Activated CD8-positive, alpha-beta memory T cell treated with anti-CD3 and anti-CD28 coated beads, Interleukin-2, amount 10 ng/mL, durations not matched to agents 7 days and 5 days (primary cell): Measurements from ENCODE around the gene RMI2. TPM values are rescaled to one million over a fixed set of nuclear protein-coding genes. Genes with fewer than 3 reads are reported as not detected.

Experiments used
- ATAC-seq: fragments of 150-1000 bp; cut with Tn5 transposase; one replicate; pipeline ENCODE4 v1.10.0; 2021; ENCODE audit warnings: moderate library complexity
- CTCF ChIA-PET: fragments of 350-600 bp; sonication (Branson Sonifier 250); formaldehyde crosslinking; loops from one replicate; lab custom pipeline; 2021; ENCODE audit warnings: antibody characterized with exemption; lab: Charles Lee
- DNase-seq: peaks from one replicate; pipeline ENCODE4 v3.0.0-alpha.2; 2020
- H3K27ac Mint-ChIP-seq: one replicate; pipeline ENCODE4 v1.8.0; 2021; ENCODE audit warnings: mild to moderate bottlenecking, mixed read lengths
- H3K27me3 Mint-ChIP-seq: one replicate; pipeline ENCODE4 v1.8.0; 2021; ENCODE audit warnings: mixed read lengths
- H3K36me3 Mint-ChIP-seq: one replicate; pipeline ENCODE4 v1.8.0; 2021; ENCODE audit warnings: mild to moderate bottlenecking, mixed read lengths
- H3K4me1 Mint-ChIP-seq: one replicate; pipeline ENCODE4 v1.8.0; 2021; ENCODE audit warnings: mixed read lengths
- H3K4me3 Mint-ChIP-seq: one replicate; pipeline ENCODE4 v1.8.0; 2021; ENCODE audit warnings: mild to moderate bottlenecking, moderate library complexity, mixed read lengths
- H3K9me3 Mint-ChIP-seq: one replicate; pipeline ENCODE4 v1.8.0; 2022; ENCODE audit warnings: low read depth, mixed read lengths
- total RNA-seq, 2 experiments: library from RNA; stranded (reverse); gene quantifications; one replicate each; pipeline ENCODE4 v1.2.3, GENCODE V29; 2021

Gene RMI2
- total RNA-seq, 2 experiments from 2014 or later, result 65.9 to 70.4 TPM

DNA sequence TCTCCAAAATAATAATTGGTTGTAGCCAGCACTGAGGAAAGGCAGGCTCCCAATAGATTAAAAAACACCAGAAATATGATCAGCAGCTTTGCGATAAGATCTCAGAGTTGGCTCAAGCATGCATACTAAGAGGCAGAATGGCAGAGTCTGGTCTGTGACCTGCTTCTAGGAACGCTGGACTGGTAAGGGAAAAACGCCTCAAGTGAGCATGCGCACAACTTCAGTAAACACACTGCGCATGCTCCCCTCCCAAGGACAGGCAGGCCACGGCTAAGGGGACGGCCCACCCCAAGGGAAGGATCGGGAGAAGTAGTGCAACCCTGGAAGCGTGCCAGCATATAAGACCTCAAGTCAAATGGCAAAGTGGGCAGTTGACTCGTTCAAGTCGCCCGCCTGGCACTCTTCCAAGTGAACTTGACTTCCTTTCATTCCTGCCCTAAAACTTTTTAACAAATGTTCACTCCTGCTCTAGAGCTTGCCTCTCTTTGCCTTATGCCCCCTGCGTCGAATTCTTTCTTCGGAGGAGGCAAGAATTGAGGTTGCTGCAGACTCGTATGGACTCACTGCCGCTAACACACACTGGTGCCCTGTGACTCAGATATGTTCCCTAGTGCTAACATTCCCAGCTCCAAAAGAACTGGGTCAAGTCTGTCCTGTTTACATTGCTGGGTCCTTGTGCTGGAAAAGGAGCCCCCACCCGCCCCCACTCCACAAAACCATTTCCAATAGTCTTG, 41.7 kb upstream of the RMI2 start:
- Mint-ChIP-seq H3K4me1 (peaks cover 14% of the 10 kb centered on the region), H3K9me3 (no peaks in the 10 kb centered on the region), H3K27me3 (peaks cover 29% of the 10 kb centered on the region), H3K4me3 (no peak overlapping the region), H3K36me3 (peaks cover 1% of the 10 kb centered on the region), H3K27ac (no peak overlapping the region)
- no peak for DNase-seq
- no peak for ATAC-seq
- CTCF ChIA-PET, result interaction anchor here (0.9 kb wide), 1 partner anchor 318 kb away, joined by 3 read pairs; no protein-coding TSS in a partner anchor

DNA sequence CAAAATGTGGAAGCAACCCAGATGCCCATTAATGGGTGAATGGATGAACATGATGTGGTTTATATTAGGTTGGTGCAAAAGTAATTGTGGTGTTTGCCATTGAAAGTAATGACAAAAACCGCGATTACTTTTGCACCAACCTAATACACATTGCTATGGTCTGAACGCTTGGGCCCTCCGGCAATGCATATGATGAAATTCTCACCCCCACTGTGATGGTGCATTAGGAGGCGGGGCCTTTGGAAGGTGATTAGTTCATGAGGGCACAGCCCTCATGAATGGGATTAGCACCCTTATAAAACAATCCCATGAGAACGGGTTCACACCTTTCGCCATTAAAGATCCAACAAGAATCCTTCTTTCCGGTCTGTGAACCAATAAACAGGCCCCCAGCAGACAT, 38.9 kb upstream of the RMI2 start:
- Mint-ChIP-seq H3K36me3 (no peaks in the 10 kb centered on the region), H3K27me3 (peaks cover 17% of the 10 kb centered on the region), H3K27ac (no peak overlapping the region), H3K4me3 (no peak overlapping the region), H3K4me1 (peaks cover 31% of the 10 kb centered on the region), H3K9me3 (no peaks in the 10 kb centered on the region)
- DNase-seq (no peak), ATAC-seq (no peak)
- CTCF ChIA-PET, result no interaction called here

DNA sequence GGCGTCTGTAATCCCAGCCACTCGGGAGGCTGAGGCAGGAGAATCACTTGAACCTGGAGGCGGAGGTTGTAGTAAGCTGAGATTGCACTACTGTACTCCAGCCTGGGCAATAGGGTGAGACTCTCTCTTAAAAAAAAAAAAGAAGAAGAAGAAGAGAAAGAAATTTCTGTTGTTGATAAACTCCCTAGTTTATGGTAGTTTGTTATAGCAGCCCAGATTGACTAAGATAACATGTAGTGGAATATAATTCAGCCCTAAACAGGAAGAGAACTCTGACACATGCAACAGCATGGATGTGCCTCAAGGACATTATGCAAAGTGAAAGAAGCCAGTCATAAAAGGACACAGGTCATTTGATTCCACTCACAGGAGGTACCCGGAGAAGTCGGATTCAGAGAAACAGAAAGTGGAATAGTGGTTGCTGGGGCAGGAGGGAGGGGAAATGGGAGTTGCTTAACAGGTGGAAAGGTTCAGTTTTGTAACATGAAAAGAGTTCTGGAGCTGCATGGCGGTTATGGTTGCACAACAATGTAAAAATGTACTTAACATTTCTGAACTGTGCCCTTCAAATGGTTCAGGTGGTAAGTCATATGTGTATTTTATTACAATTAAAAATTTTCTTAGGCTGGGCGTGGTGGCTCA, 38.1 kb upstream of the RMI2 start:
- CTCF ChIA-PET, result no interaction called here
- H3K27ac Mint-ChIP-seq, result no peak overlapping the region
- no peak overlapping the region for H3K4me3 Mint-ChIP-seq
- H3K4me1 Mint-ChIP-seq, result peaks cover 37% of the 10 kb centered on the region
- H3K36me3 Mint-ChIP-seq, result no peaks in the 10 kb centered on the region
- H3K27me3 Mint-ChIP-seq, result peaks cover 13% of the 10 kb centered on the region
- ATAC-seq, result no peak
- no peaks in the 10 kb centered on the region for H3K9me3 Mint-ChIP-seq
- no peak for DNase-seq

DNA sequence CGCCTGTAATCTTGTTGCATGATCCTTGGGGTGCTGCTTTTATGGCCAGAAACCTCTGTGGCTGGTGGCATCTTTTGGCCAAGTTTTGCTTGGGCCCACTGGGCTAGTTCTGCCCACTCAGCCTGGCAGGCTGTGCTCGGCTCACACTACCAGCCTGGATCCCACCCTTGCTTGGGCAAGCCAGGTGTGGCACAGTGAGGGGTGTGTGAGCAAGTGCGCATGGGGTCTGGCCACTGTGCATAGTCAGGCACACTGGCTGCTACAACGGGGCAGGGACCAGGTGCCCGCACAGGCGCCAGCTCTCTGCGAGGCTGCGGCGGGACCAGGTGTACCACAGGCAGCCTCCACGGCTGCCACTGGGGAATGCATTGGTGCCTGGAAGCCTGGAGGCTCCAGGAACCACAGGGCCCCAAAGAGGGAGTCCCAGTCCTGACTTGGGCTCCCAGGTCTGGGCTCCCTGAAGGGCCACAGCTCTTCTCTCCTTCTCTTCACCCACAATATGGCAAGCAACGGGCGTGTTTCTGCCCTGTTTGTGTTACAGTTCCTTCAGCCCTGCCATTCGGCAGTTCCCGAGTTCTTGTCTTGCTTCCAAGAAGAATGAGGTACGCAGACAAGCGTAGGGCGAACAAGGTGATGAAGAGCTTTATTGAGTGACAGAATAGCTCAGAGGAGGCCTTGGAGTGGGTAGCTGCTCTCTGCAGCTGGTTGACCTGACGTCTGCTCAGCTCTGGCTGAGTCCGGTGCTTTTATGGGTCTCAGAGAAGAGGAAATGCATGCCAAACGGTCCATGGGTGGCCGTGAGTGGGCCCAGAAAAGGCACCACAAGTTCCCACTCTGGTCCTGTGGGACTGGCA, 37.4 kb upstream of the RMI2 start:
- H3K9me3 Mint-ChIP-seq, result no peaks in the 10 kb centered on the region
- ATAC-seq, result no peak
- no peaks in the 10 kb centered on the region for H3K36me3 Mint-ChIP-seq
- DNase-seq, result no peak
- H3K27ac Mint-ChIP-seq, result no peak overlapping the region
- CTCF ChIA-PET, result interaction anchor here (1.2 to 1.4 kb wide), 2 partner anchors 35 to 344 kb away, joined by 4 to 5 read pairs; no protein-coding TSS in a partner anchor
- H3K4me3 Mint-ChIP-seq, result no peak overlapping the region
- H3K4me1 Mint-ChIP-seq, result peaks cover 45% of the 10 kb centered on the region
- peaks cover 9% of the 10 kb centered on the region for H3K27me3 Mint-ChIP-seq

DNA sequence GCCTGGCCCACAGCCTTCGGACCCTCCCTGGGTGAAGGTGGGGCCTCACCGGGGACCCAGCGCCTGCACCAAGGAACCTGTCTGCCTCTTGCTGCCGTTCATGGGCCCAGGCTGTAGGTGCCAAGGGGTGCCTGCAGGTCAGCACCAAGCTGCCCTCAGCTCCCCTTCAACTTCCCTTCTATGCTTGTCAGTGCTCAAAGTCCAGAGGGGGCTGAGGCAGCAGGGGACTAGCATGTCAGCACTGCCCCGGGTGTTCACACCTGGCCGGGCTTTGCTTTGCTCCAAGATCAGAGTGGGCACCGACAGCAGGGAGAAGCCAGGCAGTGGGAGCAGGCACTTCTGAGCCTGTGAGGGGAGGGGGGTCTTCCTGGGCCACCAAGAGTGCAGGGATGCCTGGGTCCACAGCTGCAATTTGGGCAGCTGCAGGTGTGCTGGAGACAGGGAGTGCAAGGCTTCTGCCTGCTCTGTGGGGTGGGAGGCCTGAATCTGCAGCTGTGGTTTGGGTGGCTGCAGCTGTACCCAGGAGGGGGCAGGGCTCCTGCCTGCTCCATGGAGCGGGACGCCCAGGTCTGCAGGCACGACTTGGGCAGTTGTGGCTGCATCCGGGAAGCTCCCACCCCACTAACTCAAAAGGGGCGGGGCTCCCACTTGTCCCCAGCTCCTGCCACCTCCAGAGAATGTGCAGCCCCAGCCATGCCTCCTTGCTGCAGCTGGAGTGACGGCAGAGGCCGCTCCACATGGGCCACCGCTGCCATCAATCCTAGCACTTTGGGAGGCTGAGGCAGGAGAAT, 36.6 kb upstream of the RMI2 start:
- Mint-ChIP-seq H3K27me3 (peaks cover 4% of the 10 kb centered on the region), H3K4me1 (peaks cover 53% of the 10 kb centered on the region), H3K4me3 (no peak overlapping the region), H3K9me3 (no peaks in the 10 kb centered on the region), H3K36me3 (no peaks in the 10 kb centered on the region), H3K27ac (no peak overlapping the region)
- no peak for DNase-seq
- CTCF ChIA-PET, result interaction anchor here (0.9 to 1.6 kb wide), 4 partner anchors 19 to 345 kb away, joined by 3 to 5 read pairs (median 4); no protein-coding TSS in a partner anchor
- no peak for ATAC-seq

DNA sequence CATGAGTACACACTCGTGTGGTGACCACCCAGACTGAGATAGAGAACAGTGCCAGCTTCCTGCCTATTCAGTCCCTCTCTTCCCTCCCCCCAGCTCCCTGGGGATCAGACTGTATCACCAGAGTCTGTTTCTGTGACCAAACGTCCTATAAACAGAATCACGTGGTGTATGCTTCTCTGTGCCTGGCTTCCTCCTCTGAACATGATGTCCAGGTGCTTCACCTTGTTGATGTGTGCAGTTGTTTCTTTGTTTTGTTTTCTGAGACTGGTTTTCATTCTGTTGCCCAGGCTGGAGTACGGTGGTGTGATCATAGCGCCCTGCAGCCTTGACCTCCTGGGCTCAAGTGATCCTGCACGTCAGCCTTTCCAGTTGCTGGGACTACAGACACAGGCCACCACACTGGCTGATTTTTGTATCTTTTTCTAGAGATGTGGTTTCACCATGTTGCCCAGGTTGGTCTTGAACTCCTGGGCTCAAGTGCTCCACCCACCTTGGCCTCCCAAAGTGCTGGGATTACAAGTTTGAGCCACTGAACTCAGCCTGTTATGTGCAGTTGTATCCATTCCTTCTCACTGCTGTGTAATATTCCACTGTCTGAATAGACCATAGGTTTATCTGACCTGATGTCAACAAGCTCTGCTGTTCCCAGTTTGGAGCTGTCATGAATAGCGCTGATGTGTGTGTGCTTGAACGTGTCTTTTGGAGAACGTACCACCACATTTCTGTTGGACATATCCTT, 35.2 kb upstream of the RMI2 start:
- CTCF ChIA-PET, result interaction anchor here (0.8 to 3.1 kb wide), 7 partner anchors 13 to 55 kb away, joined by 3 to 18 read pairs (median 3); partner anchors contain the start of gene SOCS1
- ATAC-seq, result no peak
- peak overlapping the region; percentile 94 for H3K27ac Mint-ChIP-seq

DNA sequence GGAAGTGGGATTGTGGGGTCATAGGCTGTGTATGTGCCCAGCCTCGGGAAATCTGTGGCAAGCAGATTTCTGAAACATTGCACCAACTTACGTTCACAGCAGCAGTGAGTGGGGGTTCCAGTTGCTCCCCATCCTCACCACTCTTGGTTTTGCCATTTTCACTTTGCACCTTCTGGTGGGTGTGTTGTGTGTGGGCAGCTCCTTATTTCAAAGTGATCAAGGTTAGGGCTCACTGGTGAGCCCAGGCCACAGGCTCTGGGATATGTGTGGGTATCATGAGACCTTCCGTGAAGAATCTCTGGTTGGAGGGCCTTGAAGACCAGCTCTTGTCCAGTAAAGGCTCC, 34.7 kb upstream of the RMI2 start:
- H3K9me3 Mint-ChIP-seq, result no peaks in the 10 kb centered on the region
- CTCF ChIA-PET, result interaction anchor here (1.3 to 3.1 kb wide), 5 partner anchors 13 to 347 kb away, joined by 3 to 18 read pairs (median 5); partner anchors contain the start of gene SOCS1
- H3K27ac Mint-ChIP-seq, result peak overlapping the region; percentile 94
- H3K4me1 Mint-ChIP-seq, result peaks cover 62% of the 10 kb centered on the region
- DNase-seq, result no peak
- no peak for ATAC-seq
- H3K4me3 Mint-ChIP-seq, result peak overlapping the region; percentile 54
- no peaks in the 10 kb centered on the region for H3K27me3 Mint-ChIP-seq
- H3K36me3 Mint-ChIP-seq, result no peaks in the 10 kb centered on the region

More for the DNA sequence above, 35.2 kb upstream of the RMI2 start:
- no peak for DNase-seq
- H3K36me3 Mint-ChIP-seq, result no peaks in the 10 kb centered on the region
- H3K9me3 Mint-ChIP-seq, result no peaks in the 10 kb centered on the region
- no peak overlapping the region for H3K4me3 Mint-ChIP-seq
- peaks cover 62% of the 10 kb centered on the region for H3K4me1 Mint-ChIP-seq
- no peaks in the 10 kb centered on the region for H3K27me3 Mint-ChIP-seq

DNA sequence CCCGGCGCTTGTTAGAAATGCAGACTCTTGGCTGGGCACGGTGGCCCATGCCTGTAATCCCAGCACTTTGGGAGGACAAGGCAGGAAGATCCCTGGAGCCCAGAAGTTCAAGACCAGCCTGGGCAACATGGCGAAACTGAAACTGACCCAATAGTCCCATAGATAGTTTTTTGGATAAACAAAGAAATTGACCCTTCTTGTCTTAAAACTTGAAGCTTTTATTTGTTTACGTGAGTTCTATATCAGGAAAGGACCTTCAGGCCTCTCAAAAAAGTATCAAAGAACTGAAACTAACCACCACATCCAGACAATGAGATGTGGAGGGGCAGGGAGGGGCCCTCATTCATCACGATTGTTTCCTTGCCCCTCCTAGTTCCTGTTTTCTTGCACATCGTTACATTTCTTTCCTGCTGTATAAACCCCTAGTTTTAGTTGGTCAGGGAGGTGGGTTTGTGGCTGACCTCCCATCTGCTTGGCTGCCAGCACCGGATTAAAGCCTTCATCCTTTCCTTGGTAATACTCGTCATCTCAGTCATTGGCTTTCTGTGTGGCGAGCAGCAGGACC, 34.2 kb upstream of the RMI2 start:
- no peaks in the 10 kb centered on the region for H3K9me3 Mint-ChIP-seq
- ATAC-seq (peak; percentile 77), DNase-seq (peak; percentile 94)
- CTCF ChIA-PET, result interaction anchor here (1.0 to 3.1 kb wide), 7 partner anchors 13 to 347 kb away, joined by 3 to 18 read pairs (median 5); partner anchors contain the start of gene SOCS1
- H3K27ac Mint-ChIP-seq, result peak overlapping the region; percentile 94
- no peaks in the 10 kb centered on the region for H3K36me3 Mint-ChIP-seq
- no peaks in the 10 kb centered on the region for H3K27me3 Mint-ChIP-seq
- peaks cover 62% of the 10 kb centered on the region for H3K4me1 Mint-ChIP-seq
- H3K4me3 Mint-ChIP-seq, result peak overlapping the region; percentile 54

DNA sequence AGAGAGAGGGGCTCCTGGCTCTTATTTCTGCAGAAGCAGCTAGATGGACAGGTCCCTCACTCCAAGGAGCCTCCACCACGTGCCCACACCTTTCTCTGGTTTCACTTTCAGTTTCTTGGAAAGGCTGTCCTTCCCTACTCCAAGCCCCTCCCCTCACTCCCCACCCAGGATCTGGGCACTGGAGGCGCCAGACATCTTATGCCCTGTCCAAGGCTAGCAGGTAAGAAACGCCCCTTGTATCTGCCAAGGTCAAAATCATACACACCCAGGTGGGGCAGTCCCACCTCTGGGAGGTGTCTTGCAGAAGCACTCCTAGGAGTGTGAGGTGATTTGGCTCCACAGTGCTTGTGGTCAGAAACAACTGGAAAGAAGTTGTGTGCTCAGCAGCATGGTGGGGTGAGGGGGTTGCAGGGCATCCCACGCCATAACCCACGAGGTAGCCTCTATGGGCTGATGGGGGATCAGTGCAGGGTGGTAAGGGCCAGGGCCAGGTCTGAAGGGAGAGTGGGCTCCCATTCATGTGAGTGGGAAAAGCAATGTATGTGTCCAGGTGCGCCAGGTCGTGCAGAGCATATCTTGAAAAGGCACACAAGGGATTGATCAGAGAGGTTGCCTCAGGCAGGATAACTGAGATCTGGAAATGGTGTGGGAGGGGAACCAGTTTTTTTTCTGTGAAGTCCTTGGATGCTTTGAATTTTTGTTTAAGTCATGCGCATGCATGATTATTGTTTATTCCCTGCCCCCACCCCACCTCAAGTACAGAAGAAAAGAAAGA, 32.4 kb upstream of the RMI2 start:
- no peaks in the 10 kb centered on the region for H3K27me3 Mint-ChIP-seq
- H3K9me3 Mint-ChIP-seq, result no peaks in the 10 kb centered on the region
- DNase-seq (peak; percentile 67), ATAC-seq (peak; percentile 34)
- no peaks in the 10 kb centered on the region for H3K36me3 Mint-ChIP-seq
- peaks cover 65% of the 10 kb centered on the region for H3K4me1 Mint-ChIP-seq
- CTCF ChIA-PET, result interaction anchor here (0.9 to 3.1 kb wide), 5 partner anchors 12 to 330 kb away, joined by 3 to 18 read pairs (median 4); partner anchors contain the start of gene SOCS1
- peak overlapping the region; percentile 8 for H3K4me3 Mint-ChIP-seq
- peak overlapping the region; percentile 81 for H3K27ac Mint-ChIP-seq

DNA sequence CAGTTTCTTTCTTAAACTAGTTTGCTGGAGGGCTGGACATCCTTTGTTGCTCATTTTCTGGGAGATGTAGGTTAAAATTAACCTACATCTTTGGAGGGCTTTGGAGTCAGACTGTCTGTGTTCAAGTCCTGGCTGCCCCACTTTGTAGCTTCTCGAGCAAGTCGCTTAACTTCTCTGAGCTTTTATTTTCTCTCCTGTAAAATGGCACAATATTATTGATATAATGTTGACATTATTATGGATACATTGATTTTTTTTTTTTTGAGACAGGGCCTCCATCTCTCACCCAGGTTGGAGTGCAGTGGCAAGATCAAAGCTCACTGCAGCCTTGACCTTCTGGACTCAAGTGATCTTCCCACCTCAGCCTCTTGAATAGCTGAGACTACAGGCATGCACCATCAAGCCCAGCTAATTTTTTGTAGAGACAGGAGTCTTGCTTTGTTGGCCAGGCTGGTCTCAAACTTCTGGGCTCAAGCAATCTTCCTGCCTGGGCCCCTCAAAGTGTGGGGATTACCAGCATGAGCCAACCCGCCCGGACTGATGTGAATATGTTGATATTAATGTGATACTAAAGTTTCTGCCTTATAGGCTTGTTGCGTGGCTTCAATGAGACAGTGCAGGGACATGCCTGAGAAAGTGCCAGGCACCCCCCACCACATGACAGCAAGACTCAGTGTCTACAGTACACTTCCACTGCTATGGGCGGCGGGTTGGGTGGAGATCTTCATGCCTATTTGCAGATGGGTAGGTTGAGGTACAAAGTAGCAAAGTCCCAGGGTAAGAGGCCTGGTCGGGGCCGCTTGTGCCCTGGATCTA, 31.6 kb upstream of the RMI2 start:
- peaks cover 59% of the 10 kb centered on the region for H3K4me1 Mint-ChIP-seq
- H3K27me3 Mint-ChIP-seq, result no peaks in the 10 kb centered on the region
- no peaks in the 10 kb centered on the region for H3K9me3 Mint-ChIP-seq
- ATAC-seq (no peak), DNase-seq (no peak)
- CTCF ChIA-PET, result interaction anchor here (1.1 to 1.6 kb wide), 2 partner anchors 11 to 58 kb away, joined by 4 to 5 read pairs; no protein-coding TSS in a partner anchor
- no peak overlapping the region for H3K27ac Mint-ChIP-seq
- H3K4me3 Mint-ChIP-seq, result no peak overlapping the region
- no peaks in the 10 kb centered on the region for H3K36me3 Mint-ChIP-seq
